Mesenteric fat pad (tissue), 1 donor: ENCODE results near the gene CHST9. TPM values are rescaled to one million over a fixed set of nuclear protein-coding genes. Genes with fewer than 3 reads are reported as not detected.
"Not testable (repeated sequence)": the region's sequence is repeated elsewhere in the genome, so short reads cannot be mapped to it uniquely, and the experiment has no call there.

Source experiments
- DNase-seq: peaks from one replicate; pipeline ENCODE4 v3.0.0-alpha.2; 2020; ENCODE audit warnings: low spot score
- total RNA-seq: library from RNA; stranded (reverse); fragmentation: NEBNext Ultra II Directional; extraction: Animal tissue kit (Norgen Biotek cat#: 25700); gene quantifications from one replicate; pipeline ENCODE4 v1.2.1, GENCODE V29; 2021
- donor health status: DM: yes; HTN: yes; CAD: no.

CHST9 gene
- total RNA-seq, 1 donor from 2014 or later: not detected

DNA sequence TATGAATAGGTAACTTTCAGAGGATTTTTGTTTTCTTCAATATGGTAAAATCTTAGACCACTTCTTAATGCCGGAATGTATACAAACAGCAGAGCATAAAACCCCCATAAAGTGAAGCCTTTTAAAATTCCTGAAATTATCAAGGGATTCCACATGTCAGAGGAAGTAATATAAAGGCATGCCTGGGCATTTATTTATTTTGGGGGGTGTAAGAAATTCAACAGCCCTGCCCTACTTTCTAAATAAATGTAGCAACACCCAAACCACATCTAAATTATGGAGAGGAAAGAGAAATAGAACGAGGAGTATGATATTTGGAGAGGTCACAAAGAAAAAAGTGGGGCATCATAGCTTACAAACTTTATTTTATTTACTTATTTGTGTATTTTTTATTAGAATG lies 9.9 kb downstream of the CHST9 start:
- no peak for DNase-seq

DNA sequence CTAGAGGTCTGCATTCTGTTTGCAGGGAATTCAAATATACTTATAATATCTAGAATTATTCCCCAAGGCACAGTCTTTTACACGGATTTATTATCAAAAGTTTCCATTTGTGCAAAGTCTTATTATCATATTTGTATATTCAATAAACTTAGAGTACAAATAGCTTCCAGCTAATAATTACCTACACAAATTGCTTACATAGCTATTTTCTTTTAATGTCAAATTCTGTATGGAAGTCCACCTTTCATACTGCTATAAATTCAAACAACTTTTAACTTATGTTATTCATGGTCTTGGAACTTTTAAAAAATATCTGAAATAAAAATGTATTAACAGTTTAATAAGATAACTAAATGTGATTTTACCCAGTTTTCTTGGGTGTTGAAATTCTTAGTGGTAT lies 13.1 kb downstream of the CHST9 start:
- no peak for DNase-seq

DNA sequence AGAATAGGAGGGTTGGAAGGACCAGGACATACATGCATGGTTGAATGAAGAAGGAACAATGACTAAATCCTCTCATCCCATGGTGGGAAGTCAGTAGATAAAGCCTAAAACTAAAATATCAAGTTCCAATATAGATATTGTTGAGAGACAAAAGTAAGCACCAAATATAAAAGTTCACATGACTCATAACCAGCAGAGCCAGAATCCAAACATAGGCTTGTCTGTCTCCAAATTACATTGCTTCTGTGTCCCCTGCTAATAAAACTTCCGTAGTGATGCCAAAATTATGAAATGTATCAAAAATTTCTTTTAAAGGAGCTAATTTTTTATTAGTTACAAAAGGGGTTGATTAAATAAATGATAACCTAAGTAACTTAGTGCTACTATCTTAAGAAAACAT lies 19.7 kb downstream of the CHST9 start:
- DNase-seq: no peak

DNA sequence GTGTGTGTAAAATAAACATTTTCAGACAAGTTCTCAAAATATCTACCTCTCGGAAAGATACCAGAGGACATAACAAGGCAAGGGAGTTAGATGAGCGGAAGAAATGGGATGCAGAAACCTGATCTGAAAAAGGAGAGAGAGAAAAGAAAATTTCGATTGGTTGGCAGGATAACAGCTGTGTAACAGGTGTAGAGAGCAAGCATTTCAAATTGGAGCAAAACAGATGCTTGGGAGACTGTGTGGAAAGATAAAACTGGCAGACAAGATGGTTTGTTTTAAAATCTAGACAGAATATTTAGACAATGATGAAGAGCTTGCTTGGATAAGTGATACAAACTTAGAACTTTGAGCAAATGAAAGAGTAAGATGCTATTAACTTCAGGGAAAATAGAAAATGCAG lies 20.2 kb downstream of the CHST9 start:
- no peak for DNase-seq

DNA sequence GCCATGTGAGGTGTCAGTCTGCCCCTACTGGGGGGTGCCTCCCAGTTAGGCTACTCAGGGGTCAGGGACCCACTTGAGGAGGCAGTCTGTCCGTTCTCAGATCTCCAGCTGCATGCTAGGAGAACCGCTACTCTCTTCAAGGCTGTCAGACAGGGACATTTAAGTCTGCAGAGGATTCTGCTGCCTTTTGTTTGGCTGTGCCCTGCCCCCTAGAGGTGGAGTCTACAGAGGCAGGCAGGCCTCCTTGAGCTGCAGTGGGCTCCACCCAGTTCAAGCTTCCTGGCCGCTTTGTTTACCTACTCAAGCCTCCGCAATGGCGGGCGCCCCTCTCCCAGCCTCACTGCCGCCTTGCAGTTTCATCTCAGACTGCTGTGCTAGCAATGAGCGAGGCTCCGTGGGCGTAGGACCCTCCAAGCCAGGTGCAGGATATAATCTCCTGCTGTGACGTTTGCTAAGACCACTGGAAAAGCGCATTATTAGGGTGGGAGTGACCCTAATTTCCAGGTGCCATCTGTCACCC lies 21.9 kb downstream of the CHST9 start:
- not testable (repeated sequence) for DNase-seq

DNA sequence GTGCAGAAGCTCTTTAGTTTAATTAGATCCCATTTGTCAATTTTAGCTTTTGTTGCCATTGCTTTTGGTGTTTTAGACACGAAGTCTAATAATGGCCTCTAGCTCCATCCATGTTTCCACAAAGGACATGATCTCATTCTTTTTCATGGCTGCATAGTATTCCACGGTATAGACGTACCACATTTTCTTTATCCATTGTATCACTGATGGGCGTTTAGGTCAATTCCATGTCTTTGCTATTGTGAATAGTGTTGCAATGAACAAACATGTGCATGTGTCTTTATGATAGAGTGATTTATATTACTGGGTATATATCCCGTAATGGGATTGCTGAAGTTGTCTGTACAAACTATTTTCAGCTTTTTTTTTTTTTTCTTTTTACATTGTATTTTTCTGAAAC lies 35.9 kb downstream of the CHST9 start:
- not testable (repeated sequence) for DNase-seq

DNA sequence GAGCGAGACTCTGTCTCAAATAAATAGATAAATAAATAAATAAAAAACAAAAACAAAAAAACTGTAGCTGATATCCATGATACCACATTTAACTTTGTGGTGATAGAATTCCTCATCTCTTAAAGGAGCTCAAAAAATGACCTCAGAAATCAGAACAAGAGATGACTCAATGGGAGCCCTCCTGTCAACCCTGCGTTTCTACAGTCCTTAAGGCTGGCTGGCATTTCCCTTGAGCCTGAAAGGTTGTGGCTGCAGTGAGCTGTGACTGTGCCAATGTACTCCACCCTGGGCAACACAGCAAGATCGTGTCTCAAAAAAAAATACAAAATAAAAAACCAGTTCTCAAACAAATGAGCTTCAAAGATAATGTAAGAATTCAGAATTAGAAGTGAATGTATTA lies 40.4 kb downstream of the CHST9 start:
- DNase-seq: no peak

DNA sequence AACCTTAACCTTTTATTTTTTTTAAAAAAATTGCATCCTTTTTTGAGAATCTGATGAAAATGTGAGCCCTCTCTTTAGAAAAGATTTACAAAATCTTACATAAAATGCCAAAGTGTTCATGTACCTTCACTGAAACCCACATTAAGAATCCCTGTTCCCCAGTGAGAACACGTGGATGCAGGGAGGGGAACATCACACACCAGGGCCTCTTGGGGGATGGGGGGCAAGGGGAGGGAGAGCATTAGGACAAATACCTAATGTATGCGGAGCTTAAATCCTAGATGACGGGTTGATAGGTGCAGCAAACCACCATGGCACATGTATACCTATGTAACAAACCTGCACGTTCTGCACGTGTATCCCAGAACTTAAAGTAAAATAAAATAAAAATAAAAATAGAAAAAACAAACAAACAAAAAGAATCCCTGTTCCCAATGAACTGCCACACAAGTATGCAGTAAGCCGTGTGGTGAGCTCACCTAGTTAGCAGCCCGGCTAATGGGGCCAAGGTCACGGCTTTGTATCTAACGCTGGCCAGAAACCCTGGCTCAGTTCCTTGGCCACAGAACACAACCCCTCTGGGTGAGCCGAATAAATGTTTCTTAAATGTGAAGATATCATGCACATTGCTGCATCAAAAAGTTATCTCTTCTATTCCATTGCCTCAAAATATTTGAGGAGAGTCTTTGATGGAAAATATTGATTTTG lies 41.4 kb downstream of the CHST9 start:
- DNase-seq: no peak

DNA sequence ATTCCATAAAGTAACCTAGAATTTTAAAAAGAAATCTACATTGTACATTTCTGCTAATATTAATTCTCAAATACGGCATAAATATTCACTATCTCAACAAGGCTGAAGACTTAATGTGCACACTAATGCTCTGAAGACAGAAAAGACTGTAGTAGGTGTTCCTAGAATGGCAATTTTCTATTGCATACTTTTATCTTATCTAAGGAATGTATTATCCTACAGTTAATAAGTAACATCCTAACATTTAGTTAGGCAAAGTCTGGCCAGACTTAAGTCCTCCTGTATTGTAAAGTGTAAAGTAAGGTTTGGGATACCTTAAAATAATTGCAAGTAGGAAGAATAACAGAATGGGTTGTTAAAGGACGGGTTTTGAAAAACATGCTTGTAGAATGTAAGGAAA lies 42.2 kb downstream of the CHST9 start:
- no peak for DNase-seq

DNA sequence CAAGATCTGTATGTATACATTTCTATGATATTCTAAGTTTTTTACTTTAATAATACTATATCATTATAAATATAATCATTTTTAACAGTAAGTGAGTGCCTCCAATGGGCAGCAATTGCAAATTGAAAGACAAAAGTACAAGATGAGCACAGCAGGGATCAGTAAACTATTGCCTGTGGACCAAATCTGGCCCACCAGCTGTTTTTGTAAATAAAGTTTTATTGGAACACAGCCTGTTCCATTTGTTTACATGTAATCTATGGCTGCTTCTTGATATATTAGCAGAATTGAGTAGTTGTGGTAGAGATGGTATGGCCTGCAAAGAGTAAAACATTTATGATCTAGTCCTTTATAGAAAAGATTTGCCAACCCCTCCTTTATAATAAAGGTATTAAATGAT lies 43.2 kb downstream of the CHST9 start:
- no peak for DNase-seq

DNA sequence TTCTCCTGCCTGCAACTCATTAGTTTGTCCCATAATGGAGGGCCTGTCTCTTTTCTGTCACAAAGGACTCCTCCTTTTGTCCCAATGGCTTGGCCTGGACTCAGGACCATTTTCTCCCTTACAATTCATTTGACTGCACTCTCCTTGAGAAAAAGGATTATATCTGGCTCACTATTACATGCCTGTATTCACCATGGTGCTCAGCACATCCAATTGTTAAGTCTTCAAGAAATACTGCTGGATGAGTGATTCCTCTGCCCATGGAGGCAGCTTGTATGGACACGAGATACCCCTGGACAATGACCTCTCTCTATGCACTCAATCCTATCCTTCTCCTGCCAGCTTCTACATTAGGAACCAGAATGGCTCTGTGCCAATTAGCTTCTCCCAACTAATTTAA lies 47.0 kb downstream of the CHST9 start:
- no peak for DNase-seq

DNA sequence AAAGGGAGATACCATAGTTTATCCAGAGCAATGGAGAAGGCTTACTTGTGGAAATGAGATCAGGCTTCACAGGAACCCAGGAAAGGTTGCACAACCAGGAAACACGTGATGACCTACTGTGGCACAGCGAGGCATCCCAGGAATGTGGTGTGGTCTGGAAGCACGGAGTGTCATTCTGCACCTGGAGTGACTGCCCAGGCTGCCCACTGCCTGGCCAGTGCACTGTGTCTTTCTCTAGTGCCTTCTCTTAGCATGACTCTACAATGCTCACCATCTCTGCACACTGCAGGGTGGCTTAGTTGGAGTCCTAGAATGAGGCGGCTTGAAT lies 48.9 kb downstream of the CHST9 start:
- DNase-seq: no peak

DNA sequence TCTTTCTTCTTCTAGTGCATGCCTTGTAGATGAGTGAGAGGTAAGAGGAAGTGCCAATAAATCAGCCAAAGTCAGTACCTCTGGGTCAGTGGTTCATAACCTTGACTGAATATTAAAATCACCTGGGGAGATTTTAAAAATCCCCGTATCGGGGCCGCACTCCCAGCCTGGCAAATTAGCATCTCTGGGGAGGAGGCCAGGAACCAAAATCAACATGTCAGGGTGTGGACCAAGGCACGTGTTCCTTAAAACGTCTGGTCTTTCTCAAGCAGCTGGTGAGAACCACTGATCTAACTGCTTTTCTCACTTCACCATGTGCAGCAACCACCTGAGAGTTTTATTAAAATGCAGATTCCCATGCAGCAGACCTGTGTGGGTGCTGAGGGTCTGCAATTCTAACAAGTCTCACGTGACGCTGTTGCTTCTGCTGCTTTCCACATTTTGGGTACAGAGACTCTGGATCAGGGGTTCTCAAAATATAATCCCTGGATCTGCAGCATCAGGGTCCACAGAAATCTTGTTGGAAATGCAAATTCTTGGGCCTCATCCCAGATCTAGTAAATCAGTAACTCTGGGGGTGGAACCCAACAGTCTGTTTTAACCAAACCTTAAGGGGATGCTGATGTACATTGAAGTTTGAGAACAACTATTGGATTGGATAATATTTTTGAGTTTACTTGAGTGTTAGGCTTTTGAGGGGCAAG lies 49.5 kb downstream of the CHST9 start:
- no peak for DNase-seq

DNA sequence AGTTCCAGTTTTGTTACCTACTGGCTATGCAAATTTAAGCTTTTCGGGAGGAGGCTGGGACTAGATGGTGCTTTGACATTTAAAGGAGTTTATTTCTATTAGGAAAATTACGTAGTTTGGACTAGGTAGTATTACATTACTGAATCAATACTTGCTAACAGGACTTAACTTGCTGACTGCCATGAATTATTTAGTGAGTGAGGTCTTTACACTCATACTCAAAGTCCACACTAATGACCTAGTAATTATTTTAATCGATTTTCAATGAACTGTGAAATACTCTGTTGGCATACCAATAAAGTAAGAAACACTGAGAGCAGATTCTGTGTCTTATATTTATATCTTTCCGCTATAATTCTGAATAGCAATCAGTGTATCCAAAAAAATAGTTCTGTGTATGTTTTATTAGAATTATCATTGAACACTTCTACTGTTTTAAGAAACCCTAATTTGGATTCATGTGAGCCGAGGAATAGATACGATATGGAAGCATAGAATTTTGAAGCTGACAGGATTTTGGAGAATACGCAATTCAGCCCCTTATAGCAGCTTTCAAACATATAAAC lies 55.0 kb downstream of the CHST9 start:
- DNase-seq: no peak

DNA sequence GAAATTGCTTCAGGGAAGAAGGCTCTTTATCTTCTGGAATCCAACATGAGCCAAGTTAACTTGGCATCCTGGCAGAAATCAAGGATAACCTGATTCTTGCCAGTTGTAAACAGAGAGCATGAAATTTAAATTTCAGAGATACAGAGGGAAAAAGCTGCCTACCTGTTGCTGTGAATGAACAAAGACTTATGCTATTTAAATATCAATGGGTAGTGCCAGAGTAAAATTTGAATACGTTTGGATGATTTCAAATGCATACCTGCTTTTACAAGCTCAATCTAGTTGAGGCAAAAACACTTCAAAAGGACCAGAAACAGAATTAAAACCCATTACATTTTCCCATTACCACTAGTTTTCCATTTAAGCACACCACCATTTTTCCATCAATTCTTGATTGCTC lies 60.9 kb downstream of the CHST9 start:
- no peak for DNase-seq

DNA sequence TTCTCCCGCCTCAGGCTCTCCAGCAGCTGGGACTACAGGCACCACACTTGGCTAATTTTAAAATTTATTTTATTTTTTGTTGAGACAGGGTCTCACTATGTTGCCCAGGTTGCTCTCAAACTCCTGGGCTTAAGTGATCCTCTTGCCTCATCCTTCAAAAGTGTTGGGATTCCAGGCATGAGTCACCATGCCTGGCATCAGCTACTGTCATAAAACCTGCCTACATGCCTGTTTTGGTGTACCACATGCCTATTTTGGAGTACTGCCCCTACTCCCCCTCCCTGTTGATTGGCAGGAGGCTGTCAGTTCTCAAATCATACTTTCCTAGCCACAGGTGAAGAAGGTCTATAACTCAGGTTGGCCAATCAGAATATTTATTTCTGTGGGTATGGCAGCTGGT lies 64.0 kb downstream of the CHST9 start:
- DNase-seq: no peak

DNA sequence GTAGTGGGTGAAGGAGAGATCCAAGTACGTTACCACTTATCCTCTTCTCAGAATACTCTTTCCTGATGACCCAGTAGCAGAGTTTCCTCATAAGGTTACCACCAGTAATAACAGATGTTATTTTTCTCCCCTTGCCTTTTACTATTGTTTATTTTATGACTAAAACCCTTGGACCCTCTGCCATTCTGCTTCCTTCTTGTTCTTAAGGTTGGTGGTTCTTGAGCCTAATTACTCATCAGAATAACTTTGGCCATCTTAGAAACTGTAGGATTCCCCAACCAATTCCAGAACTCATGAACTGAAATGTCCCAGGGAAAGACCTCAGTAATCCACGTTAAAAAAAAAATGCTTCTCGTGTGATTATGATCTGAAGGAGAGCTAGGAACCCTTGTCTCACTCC lies 64.9 kb downstream of the CHST9 start:
- no peak for DNase-seq

DNA sequence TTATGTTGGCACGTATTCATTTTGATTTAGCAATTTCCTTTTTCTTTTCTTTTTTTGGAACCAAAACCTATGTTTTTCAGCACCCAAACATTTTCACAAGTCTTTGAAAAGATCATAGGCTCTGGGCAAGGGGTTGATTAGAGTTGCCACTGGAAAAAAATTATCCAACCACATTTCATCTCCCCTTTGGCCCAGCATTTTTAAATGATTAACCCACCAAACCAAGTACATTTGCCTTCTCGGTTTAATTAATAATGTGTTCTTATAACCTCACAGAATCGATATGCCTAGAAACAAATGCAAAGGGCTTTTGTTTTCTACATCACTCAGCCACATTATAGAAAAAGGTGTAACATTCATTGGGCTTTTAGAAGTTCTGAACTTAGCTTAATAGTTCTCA lies 66.1 kb downstream of the CHST9 start:
- no peak for DNase-seq

DNA sequence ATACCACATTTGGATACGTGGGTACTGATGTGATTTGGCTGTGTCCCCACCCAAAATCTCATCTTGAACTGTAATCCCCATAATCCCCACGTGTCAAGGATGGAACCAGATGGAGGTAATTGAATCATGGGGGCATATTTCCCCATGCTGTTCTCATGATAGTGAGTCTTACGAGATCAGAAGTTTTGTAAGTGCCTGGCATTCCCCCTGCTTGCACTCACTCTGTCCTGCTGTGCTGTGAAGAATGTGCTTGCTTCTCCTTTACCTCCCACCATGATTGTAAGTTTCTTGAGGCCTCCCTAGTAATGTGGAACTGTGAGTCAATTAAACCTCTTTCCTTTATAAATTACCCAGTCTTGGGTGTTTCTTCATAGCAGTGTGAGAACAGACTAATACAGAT lies 70.3 kb downstream of the CHST9 start:
- no peak for DNase-seq

DNA sequence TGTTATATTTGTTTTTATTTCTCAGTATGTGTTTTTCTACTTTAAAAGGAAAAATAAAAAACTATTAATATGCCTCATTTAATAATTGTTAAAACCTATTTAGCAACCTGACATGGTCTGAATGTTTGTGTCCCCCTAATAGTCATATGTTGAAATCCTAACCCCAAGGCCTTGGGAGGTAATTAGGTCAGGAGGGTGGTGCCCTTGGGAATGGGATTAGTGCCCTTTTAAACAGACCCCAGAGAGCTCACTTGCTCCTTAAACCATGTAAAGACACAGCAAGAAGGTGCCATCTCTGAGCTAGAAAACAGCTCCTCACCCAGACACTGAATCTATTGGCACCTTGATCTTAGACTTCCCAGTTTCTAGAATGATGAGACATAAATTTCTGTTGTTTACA lies 71.8 kb downstream of the CHST9 start:
- DNase-seq: no peak

DNA sequence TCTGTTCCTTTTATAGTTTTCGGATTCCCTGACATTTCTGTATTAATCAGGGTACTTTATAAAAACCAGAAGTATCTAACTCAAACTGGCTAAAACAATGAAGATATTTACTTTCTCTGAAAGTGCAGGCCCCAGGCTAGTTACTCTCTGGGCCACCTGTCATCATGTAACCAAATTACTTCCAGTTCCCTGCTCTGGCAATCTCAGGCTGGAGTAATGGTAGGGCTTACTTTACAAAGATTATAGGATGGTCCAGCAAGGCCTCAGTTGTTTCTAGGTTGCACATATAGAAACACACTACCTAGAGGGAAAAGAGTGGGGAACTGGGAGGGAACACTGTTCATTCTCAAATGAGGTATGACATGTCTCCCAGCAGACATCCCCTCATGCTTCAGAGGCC lies 74.8 kb downstream of the CHST9 start:
- no peak for DNase-seq

DNA sequence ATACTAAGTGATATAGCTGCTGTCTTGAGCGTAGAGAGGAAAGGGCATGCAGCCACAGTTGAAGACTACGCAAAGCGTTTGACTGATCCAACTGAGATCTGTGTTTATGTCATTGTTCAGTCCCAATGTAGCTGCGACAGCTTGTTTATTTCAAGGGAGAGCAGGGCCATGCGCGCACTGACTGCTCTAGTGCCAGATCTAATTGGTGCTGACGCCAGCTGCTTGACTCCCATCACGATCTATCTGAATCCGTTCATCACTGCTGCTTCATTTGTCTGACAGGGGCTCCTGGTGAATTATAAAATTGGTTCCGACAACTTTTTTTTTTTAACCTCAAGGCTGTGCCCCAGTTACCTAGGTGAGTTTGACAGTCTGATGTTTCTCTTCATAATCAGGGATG lies 75.7 kb downstream of the CHST9 start:
- DNase-seq: no peak

DNA sequence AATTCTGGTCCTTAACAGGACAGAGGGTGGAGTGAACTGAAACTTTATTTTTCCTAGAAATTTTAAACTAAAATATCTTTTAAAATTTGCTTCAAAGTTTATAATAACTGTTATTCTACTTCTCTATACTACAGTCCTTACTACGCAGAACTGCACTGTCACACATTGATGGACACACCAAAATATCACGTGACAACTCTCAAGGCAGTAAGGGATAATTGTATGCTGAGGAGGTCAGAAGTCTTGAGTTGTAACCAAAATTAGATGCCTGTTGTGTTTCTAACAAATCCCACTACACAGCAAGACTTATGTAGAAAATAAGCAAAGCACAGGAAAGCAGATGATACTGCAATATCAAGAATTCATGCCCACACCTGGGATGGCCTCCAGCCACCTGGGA lies 76.3 kb downstream of the CHST9 start:
- DNase-seq: no peak
